Endothelial cell of umbilical vein (primary cell): Measurements from ENCODE around the gene EEFSEC. TPM values are rescaled to one million over a fixed set of nuclear protein-coding genes. Genes with fewer than 3 reads are reported as not detected.

ENCODE experiments used
- BruUV-seq: library from RNA; stranded (reverse); fragments of 400-500 nt; replicated peaks from 2 replicates; lab custom pipeline; 2021; lab: Mats Ljungman, UMichigan
- CTCF ChIA-PET: fragments of 300-600, 350-600 bp; sonication (Branson Sonifier 250); formaldehyde crosslinking; loops from one replicate; lab custom pipeline; 2021; ENCODE audit warnings: antibody characterized with exemption, inconsistent platforms; lab: Charles Lee
- POLR2A ChIA-PET: fragments of 300-600, 350-600 bp; sonication (Branson Sonifier 250); formaldehyde crosslinking; loops from one replicate; lab custom pipeline; 2021; ENCODE audit warnings: antibody characterized with exemption, inconsistent platforms; lab: Charles Lee
- DNase-seq: peaks from one replicate; pipeline ENCODE4 v3.0.0-alpha.2; 2011; ENCODE audit warnings: low read depth, low spot score
- FAIRE-seq: peaks from 2 replicates; lab custom pipeline; 2011; peaks lifted over from hg19 to GRCh38; lab: Jason Lieb, UNC
- H2AFZ ChIP-seq: 2 replicates; pipeline ENCODE4 v1.6.0; 2012; ENCODE audit warnings: low read depth, low read length, control low read depth, inconsistent platforms
- H3K27ac ChIP-seq: 2 replicates; pipeline ENCODE4 v1.5.1; 2011; ENCODE audit warnings: low read depth, mild to moderate bottlenecking, control low read depth, low read length, moderate library complexity; ENCODE audit not compliant: insufficient read depth
- H3K27me3 ChIP-seq, 2 experiments: 2 replicates each; pipeline versions ENCODE4 v1.6.0 to v1.6.1; 2011; ENCODE audit warnings: low read length in 2 of 2, mixed read lengths in 1 of 2; ENCODE audit not compliant: control insufficient read depth in 2 of 2, insufficient read depth in 2 of 2
- H3K36me3 ChIP-seq, 2 experiments: 2 replicates in 1 of 2; 3 replicates in 1 of 2; pipeline ENCODE4 v1.5.1; 2011; ENCODE audit warnings: low read length in 2 of 2, mild to moderate bottlenecking in 1 of 2, moderate library complexity in 1 of 2; ENCODE audit not compliant: control insufficient read depth in 2 of 2, insufficient read depth in 2 of 2; ENCODE audit errors: extremely low read depth in 1 of 2
- H3K4me1 ChIP-seq: 3 replicates; pipeline ENCODE4 v1.5.1; 2011; ENCODE audit warnings: mild to moderate bottlenecking, low read length; ENCODE audit not compliant: control insufficient read depth, insufficient read depth; ENCODE audit errors: extremely low read depth
- H3K4me2 ChIP-seq: 2 replicates; pipeline ENCODE4 v1.6.1; 2011; ENCODE audit warnings: low read length, control low read depth, mixed read lengths; ENCODE audit not compliant: insufficient read depth
- H3K4me3 ChIP-seq, 3 experiments: fragments of 200-600 bp in 1 of 3; sonication (generic), shearing (Covaris generic) in 1 of 3; replicated peaks in 1 of 3; 2 replicates each; pipeline ENCODE4 v1.5.1; 2011 to 2016; ENCODE audit warnings: control low read depth in 3 of 3, low read length in 3 of 3, mild to moderate bottlenecking in 2 of 3, inconsistent platforms in 1 of 3, low read depth in 1 of 3, moderate library complexity in 1 of 3; ENCODE audit not compliant: insufficient read depth in 1 of 3
- H3K79me2 ChIP-seq: 2 replicates; pipeline ENCODE4 v1.6.0; 2012; ENCODE audit warnings: low read length, inconsistent platforms; ENCODE audit not compliant: control insufficient read depth, insufficient read depth
- H3K9ac ChIP-seq: replicated peaks from 2 replicates; pipeline ENCODE3; 2011; ENCODE audit warnings: low read length, control low read depth; ENCODE audit not compliant: insufficient read depth; ENCODE audit errors: extremely low read depth
- H3K9me1 ChIP-seq: replicated peaks from 3 replicates; pipeline ENCODE4 v1.6.0; 2011; ENCODE audit warnings: mild to moderate bottlenecking, low read length; ENCODE audit not compliant: control insufficient read depth, insufficient read depth; ENCODE audit errors: extremely low read depth
- H3K9me3 ChIP-seq: replicated peaks from 2 replicates; pipeline ENCODE4 v1.5.1; 2012; ENCODE audit warnings: low read length, inconsistent platforms; ENCODE audit not compliant: control insufficient read depth, insufficient read depth
- H4K20me1 ChIP-seq: replicated peaks from 2 replicates; pipeline ENCODE3; 2011; ENCODE audit warnings: mild to moderate bottlenecking, low read length; ENCODE audit not compliant: control insufficient read depth, insufficient read depth; ENCODE audit errors: extremely low read depth
- EZH2 ChIP-seq: IDR thresholded peaks from 2 replicates; pipeline ENCODE4 v1.6.1; 2012; ENCODE audit warnings: borderline replicate concordance, low read depth, mild to moderate bottlenecking, moderate library complexity, low read length, inconsistent platforms; ENCODE audit not compliant: severe bottlenecking
- GATA2 ChIP-seq: IDR thresholded peaks from 2 replicates; pipeline ENCODE4 v1.7.0; 2011; ENCODE audit warnings: low read depth, mild to moderate bottlenecking, moderate library complexity, mixed read lengths, low read length; ENCODE audit not compliant: insufficient read length, insufficient read depth
- JUN ChIP-seq: IDR thresholded peaks from 2 replicates; pipeline ENCODE4 v1.6.1; 2011; ENCODE audit warnings: borderline replicate concordance, low read depth; ENCODE audit not compliant: insufficient read length, insufficient read depth
- MYC ChIP-seq: IDR thresholded peaks from one replicate; pipeline ENCODE4 v1.6.1; 2011; ENCODE audit warnings: mild to moderate bottlenecking, low read depth, low read length
- POLR2A ChIP-seq: IDR thresholded peaks from 2 replicates; pipeline ENCODE4 v1.6.1; 2012; ENCODE audit warnings: low read depth, mild to moderate bottlenecking, control low read depth, low read length
- POLR2AphosphoS5 ChIP-seq: IDR thresholded peaks from 2 replicates; pipeline ENCODE4 v1.6.1; 2012; ENCODE audit warnings: low read depth, mild to moderate bottlenecking, control low read depth, low read length, moderate library complexity; ENCODE audit not compliant: insufficient read depth
- dilution Hi-C: fragments of 300-500 bp; cut with MboI; formaldehyde crosslinking; loops from one replicate; pipeline ENCODE4 v1.15.0; 2019; ENCODE audit warnings: low sequenced_read_pairs; ENCODE audit not compliant: extremely low pct_ligation_motif_present
- intact Hi-C: fragments of 100-400 bp; cut with micrococcal nuclease; formaldehyde crosslinking; loops from one replicate; pipeline ENCODE4 v1.10.0; 2022
- polyA plus RNA-seq, 4 experiments: library from polyadenylated mRNA; depleted of rRNA in 3 of 4; stranded (reverse) in 3 of 4; unstranded in 1 of 4; fragments of >200 nt; gene quantifications; 2 replicates each; pipeline versions ENCODE4 v1.2.1 to v1.2.3, GENCODE V29; 2011 to 2012; ENCODE audit warnings: missing spikeins in 1 of 4
- total RNA-seq: library from RNA; stranded (reverse); gene quantifications from 2 replicates; pipeline ENCODE4 v1.2.3, GENCODE V29; 2021
- TF ChIP-seq, protein P1 (sequence below), 2 donors: IDR thresholded peaks; 1 replicate in 1 of 2; 2 replicates in 1 of 2; pipeline ENCODE4 v1.5.1; 2011; ENCODE audit warnings: low read length in 2 of 2, mild to moderate bottlenecking in 2 of 2, moderate library complexity in 2 of 2, control low read depth in 1 of 2, inconsistent platforms in 1 of 2, low read depth in 1 of 2; ENCODE audit not compliant: insufficient read depth in 1 of 2; ENCODE audit errors: extremely low read depth in 1 of 2

Gene EEFSEC
- total and polyA plus RNA-seq, 2 donors (not counting 3 experiments of a cell fraction or from before 2014, with no cell fraction given), result 13.1 to 14.5 TPM

DNA sequence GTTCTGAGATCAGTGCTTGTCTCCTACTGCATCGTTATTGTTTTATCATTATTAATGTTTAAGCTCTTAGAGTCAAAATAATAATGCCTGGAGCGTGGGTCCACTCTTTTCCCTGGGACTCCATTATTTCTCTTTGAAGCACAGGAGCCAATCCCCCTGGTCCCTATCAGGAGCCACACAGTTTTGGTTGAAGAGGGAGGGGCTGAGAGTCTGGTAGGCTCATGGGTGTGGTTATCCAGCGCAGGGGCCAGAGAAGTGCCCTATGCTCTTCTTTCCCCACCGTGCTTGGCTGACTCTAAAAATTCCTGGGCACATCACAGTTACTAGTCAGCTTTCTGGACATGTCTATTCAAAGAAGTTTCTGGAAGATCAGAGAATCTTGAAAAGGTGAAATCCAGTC, 191.9 kb downstream of the EEFSEC start:
- H3K27me3 ChIP-seq, result no peaks in the 10 kb centered on the region
- intact Hi-C loops, result no loop called here
- peaks cover 15% of the 10 kb centered on the region for H3K4me1 ChIP-seq
- H3K9ac ChIP-seq, result no peak overlapping the region
- DNase-seq, result no peak
- no peaks in the 10 kb centered on the region for H3K79me2 ChIP-seq
- no peak for FAIRE-seq
- H3K4me2 ChIP-seq, result no peak overlapping the region
- ChIA-PET POLR2A (no interaction called here), CTCF (interaction anchor here (1.0 to 2.6 kb wide), 2 partner anchors 13 to 23 kb away, joined by 3 to 10 read pairs; no protein-coding TSS in a partner anchor)
- TF ChIP-seq EZH2, result no peak
- TF ChIP-seq POLR2AphosphoS5, result no peak
- TF ChIP-seq GATA2, result no peak
- no peak for TF ChIP-seq MYC
- no peak for TF ChIP-seq POLR2A
- no peak for TF ChIP-seq JUN
- TF ChIP-seq, protein P1, sequence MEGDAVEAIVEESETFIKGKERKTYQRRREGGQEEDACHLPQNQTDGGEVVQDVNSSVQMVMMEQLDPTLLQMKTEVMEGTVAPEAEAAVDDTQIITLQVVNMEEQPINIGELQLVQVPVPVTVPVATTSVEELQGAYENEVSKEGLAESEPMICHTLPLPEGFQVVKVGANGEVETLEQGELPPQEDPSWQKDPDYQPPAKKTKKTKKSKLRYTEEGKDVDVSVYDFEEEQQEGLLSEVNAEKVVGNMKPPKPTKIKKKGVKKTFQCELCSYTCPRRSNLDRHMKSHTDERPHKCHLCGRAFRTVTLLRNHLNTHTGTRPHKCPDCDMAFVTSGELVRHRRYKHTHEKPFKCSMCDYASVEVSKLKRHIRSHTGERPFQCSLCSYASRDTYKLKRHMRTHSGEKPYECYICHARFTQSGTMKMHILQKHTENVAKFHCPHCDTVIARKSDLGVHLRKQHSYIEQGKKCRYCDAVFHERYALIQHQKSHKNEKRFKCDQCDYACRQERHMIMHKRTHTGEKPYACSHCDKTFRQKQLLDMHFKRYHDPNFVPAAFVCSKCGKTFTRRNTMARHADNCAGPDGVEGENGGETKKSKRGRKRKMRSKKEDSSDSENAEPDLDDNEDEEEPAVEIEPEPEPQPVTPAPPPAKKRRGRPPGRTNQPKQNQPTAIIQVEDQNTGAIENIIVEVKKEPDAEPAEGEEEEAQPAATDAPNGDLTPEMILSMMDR (IDR thresholded peaks at IDR 0.05; ENCODE audit: extremely low read depth in 1 of 2, insufficient read depth in 1 of 2, low read depth in 1 of 2, low read length in 2 of 2), result no peak
- no peaks in the 10 kb centered on the region for H3K36me3 ChIP-seq
- dilution Hi-C loops, result no loop called here
- H3K4me3 ChIP-seq, result no peak overlapping the region
- no TSS peak for BruUV-seq
- H2AFZ ChIP-seq, result no peak overlapping the region
- H3K9me1 ChIP-seq, result no peaks in the 10 kb centered on the region
- no peak overlapping the region for H3K27ac ChIP-seq
- no peaks in the 10 kb centered on the region for H4K20me1 ChIP-seq
- no peaks in the 10 kb centered on the region for H3K9me3 ChIP-seq
